Suppressor macrophage treated with lipopolysaccharide for 4 hours (primary cell): ENCODE data around the gene VIT.

Experiments used
- DNase-seq: peaks from one replicate; pipeline ENCODE4 v3.0.0-alpha.2; 2020

Gene VIT

DNA sequence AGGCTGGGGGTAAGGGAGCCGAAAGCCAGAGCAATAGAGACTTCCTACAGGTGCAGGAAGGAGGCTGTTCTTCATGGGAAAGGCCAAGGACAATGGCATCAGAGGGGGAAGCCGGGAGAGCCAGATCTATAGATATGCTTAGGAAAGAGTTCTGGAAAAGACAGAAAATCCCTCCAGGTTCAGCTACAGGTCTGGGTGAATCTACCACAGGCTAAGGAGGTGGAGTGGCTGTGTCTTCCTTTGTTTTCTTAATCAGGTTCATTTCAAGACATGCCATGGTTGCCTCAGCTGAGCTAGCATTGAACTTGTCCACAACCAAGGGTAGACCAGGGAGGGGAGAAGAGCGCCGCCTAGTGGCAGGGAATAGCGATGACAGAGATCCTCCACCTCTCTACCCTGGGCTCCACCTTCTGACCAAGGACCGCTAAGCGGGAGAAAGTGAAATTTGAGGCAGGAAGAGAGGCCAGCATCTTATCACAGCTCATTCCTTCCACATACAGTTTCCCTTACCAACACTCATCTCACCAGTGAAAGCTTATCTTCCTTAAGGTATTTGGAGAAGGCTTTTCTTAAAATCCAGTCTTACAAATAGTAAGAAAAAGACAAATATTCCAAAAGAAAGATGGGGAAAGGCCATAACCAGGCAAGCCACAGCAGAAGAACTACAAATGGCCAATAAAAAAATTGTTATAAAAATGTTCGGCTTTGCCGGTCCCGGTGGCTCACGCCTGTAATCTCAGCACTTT, 74.2 kb downstream of the VIT start:
- DNase-seq: peak; percentile 68

DNA sequence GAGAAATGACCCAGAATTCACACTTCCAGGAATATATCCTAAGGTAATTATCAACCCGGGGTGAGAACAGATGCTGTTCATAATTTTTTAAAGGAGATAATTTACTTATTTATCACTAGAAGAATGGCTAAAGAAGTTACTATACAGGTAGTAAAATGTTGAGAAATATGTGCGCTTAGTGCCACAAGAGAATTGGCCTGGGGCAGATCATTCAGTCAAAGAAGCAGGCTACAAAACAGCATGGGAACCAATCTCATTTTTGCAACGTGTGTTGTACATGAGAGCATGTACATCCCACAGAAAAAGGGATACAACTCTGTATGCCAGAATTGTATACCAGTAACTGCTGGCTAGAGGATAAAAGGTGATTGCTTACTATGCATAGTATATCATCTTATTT, 75.2 kb downstream of the VIT start:
- DNase-seq: no peak

DNA sequence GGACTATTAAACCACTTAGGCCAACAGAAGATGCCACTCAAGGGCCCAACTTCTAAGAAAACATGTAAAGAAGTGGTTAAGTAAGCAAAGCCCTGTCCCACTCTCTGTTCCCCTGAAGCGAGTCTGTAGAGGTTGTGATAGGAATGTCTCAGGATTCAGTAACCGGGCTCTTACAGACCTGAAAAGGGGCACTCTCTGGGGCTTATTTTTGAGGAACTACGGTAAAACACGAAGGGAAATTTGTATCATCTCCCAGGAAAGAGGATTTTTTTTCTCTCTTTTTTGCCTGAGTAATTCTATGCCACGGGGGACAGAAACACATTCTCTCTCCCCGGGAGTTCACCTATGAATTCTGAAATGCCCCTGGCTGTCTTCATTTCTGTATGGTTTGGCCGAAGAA, 77.4 kb downstream of the VIT start:
- DNase-seq: no peak

DNA sequence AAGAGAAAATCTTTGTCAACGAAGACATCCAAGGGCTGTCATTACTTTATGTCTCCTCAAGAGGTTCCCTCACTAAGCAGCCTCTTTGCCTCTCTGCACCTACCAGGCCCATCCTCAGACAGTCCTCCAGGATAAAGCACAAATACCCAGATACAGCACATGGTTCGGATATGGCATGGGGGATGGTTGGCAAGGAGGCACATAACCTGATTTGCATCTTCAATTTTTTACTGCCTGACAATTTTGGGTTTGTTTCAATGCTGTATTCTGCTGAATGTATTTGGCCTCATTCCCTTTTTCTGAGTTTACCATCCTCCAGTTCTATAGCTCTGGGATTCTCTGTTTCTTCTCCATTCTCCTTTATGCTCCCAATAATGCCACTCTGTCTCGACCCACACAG, 78.8 kb downstream of the VIT start:
- no peak for DNase-seq

DNA sequence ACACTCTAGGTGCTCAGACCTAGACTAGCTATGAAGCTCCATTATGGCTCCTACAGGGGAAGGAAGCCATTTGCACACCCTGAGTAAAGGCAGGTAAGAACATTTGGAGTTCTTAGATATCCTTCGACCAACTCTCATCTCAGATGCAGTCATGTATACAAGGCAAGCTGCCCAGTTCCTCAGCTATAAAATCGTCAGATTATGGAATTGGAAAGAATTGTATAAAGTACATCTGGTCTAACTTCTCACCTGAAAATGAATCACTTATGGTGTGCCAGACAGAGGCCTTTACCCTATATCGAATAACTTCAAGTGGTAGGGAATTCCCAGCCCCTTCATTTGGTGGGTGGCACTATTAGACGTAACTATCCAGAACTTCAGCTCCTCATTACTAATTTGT, 79.3 kb downstream of the VIT start:
- no peak for DNase-seq

DNA sequence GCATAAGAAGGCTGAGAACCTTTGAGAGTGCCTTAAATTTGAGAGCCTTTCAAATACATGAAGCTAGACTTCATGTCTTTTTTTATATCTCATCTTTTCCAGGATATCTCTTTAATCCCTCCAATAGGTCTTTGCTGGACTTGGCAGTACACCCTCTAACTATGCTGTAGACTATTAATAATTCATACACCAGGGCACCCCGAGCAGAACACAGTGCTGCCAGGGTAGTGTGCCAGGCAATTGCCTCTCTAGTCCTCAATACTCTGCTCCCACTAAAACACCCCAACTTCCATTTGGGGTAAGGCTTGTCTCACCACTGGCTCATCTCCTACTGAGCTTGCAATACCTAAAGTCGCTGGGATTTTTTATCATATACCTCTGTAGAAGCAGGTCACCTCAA, 80.8 kb downstream of the VIT start:
- DNase-seq: no peak

DNA sequence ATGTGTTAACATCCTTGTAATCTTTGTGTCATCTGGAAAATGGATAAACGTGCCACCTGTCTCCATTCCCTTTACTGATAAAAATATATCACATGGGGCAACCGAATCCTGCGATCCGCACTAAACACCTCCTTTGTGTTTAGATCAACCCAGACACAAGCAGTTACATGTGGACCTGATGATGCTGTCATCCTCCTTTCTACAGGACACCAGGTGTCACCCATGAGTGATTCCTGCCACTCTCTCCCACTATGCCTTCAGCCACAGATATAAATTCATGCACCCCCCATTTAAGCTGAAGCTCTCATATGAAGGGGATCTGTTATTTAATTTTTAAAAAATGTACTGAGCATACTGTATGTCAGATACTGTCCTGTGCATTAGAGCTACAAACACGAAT, 81.3 kb downstream of the VIT start:
- DNase-seq: no peak

DNA sequence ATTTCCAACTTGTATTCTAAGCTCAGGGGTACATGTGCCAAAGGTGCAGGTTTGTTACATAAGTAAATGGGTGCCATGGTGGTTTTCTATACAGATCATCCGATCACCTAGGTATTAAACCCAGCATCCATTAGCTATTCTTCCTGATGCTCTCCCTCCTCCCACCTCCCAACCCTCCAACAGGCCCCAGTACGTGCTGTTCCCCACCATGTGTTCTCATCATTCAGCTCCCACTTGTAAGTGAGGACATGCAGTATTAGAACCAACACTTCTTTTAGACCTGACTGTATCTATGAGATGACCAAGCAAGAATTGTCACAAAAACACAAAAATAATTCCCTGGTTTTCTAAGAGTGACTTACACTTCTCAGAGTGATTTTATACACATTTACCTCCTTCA, 83.0 kb downstream of the VIT start:
- no peak for DNase-seq

DNA sequence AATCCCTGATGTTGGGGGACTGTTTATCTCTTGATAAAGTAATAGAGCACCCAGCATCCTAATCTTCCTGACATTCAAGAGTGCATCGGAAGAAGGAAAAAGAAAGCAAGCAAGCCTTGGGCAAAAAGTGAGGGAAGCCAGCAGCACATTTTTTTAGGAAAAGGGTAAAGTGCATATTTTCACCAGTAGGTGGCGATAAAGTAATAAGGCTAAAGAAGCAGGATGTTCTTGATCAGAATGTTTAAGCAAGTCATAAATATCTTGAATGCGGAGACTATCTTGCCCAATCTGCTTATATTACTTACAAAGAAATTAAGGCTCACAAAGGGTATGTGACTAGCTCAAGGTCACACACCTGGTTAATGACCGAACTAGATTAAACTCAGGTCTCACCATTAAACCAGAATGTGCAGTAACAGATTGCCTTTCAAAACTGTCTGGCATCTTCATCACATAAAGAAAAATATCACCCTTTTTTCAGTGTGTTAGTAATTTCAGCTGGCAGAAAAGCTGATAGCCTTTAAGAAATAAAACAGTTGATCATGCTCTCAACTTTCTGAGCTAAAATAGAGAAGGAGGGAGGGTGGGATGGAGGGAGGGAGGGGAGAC, 83.8 kb downstream of the VIT start:
- peak; percentile 75 for DNase-seq

DNA sequence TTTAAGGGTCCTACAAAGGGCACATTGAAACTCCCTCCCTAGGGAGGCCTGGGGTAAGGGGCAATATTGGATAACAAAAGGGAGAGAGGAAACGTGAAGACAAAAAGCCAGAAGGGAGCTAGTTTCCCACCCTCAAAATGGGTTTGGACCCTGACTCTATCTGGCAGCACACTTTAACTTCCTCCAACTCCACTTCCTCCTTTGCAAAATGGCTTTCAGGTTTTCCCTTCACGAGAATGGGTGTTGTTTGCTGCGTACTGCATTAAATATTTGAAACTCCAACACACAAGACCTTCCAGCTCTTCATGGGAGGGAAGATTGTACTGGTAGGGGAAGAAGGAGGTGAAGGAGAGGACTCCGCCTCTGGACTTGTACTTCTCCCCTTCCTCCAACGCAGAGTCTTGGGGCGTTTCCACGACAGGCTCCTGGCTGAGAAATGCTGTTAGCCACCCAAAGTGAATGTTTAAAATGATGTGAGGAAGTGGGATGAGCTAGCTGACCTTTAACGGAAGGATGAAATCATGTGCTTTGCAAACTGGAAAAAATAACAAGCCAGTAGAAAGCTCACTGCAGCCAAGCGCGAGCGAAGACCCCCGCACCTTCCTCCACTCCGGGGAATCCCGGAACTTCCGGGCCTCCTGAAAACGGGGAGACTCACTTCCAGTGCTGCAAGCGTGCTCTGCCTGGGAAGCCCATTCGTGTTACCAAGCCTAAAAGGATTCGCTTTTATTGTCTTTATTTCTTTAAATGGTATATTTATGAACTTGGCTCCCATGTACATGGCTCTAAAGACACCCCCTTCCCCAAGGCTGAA, 85.6 kb downstream of the VIT start:
- peak; percentile 14 for DNase-seq

DNA sequence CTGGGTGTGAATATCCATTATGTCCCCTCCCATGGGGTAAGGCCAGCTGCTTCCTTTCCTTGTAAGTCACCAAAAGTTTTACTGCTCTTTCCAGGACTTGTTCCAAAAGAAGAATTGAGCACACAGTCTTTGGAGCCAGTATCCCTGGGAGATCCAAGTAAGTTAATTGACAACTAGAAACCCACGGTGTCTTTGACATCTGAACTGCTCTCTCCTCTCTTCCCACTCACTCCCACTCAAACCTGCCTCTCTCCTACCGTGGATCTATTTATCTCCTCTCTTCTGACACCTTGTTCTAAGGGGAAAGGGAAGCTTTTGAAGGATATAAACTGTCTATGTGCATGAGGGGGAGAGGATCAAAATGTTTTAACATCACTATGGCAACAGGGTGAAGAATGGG, 86.7 kb downstream of the VIT start:
- no peak for DNase-seq

DNA sequence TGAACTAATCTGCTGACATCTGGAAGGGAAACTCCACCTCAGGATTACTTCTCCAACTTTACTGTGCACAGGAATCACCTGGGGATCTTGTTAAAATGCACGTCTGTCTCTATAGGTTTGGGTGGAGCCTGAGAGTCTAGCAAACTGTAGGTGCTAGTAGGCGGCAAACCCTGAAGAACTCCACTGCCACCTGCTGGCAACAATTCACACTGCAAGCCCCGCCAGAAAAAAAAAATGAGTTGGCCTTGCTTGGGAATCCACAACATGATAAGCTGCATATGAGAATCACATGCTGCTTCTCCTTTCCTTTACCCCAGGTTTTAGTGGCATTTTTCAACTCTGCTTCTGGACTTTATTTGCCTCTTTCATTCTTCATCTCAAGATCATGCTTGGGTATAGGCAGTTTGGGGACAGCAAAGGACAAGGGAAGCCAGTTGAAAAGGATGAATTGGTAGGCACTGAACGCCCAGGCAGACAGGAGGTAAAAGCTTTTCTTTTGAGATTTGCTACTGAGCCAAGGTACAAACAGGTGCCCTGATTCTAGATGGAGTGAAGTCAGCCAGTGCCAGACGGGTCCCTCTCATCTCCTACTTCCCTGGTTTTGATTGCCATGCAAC, 88.8 kb downstream of the VIT start:
- peak; percentile 62 for DNase-seq

DNA sequence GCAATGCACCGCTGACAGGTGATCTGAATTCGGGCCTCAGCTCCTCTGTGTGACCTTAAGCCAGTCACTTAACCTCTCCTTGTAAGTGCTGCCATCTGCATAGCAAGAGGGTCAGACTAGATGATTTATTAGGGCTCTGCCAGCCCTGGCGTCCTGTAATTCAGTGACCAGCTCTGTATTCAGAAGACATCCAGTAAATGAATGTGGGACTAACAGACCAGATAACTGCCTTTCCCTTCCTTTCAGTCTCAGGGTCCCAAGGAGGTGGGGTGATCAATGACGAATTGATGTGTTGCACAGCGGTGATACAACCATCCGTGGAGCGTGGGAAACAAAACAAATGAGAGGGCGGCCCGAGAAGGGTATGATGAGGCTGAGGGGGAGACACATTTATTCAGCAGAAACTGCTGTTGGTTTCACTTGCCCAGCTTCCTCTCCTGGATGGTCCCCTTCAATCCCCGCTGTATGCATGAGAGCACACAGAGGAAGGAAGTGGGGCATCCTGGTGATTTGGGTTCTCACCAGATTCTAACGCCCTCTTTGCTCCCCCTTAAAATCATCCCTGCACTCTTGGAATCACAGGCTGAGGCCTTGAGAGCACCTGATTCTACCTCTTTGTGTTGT, 92.8 kb downstream of the VIT start:
- no peak for DNase-seq

DNA sequence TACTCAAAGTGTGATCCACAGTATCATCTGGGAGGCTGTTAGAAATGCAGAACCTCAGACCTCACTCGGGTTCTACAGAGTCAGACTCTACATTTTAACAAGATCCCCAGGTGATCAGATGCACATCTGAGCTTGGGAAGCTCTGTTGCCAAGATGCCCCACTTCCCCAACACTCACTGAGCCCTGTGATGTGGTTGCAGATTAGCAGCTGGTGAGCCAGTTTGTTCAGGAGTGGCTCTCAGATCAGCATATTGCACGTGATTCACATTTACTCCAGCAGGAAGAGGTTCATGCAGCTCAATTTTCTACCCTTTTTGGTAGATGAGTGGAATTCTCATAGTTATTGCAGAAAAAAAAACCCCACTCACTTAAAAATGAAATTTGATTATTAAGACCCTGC, 96.4 kb downstream of the VIT start:
- no peak for DNase-seq

DNA sequence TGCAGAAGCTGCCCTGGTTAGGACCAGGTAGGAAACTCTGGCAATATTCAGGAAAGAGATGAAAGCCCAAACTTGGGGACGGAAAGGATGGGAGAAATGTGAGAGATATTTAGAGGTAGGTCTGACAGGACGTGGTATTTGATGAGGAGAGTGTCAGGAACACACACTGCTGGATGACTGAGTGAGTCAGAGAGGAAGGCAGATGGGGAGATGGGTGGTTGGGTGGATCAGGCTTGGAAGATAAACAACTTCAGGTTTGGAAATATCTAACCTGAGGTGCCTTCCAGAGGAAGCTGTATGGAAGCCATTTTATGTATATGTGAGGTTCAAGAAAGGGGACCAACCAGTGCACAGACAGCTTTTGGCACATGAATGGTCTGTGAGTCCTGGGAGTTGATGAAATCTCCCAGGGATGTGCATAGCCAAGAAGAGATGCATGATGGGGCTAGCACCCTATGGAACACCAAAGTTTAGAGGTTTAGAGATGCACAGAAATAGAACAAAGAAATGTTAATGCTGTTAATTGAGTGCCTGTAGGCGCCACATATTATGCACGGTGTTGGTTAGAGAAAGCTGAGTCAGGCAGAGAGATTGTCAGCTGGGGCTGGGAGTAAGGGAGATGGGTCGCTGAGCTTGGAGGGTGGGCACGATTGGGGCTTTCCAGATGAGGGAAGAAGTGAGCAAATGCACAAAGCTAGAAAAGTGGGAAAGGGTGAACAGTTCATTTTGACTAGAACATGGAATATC, 101.0 kb downstream of the VIT start:
- no peak for DNase-seq

DNA sequence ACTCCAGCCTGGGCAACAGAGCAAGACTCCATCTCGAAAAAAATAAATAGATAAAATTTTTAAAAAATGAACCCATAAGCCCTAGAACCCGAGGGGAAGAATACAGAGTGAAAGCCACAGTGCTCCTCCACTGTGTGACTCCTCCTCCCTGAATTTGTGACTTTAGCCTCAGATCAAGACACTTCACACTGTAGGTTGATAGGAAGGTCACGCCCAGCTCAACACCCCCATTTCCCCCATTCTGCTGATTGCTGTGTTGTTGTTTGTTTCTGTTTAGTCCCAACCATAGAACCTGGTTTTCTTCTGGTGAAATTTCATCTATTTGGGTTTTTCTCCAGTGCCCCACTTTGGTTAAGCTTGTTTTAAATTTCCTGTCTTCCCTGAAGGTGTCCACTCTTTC, 102.2 kb downstream of the VIT start:
- no peak for DNase-seq

DNA sequence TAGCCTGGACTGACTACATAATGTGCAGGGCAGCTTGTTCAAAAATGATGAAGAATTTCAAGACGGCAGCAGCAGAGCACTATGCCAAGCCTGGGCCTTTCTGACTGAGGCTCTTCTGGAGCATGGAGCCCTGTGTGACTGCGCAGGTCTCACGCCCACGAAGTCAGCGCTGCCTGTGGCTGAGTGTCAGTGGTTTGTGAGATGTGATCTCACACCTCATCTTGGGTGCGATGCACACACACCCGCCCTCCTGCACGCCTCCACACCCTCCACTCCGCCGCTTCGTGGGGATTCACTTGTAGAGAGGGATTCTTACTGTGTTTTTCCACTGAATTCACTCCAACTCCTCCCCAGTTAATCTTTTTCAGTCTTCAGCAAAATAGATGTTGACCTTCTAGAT, 103.9 kb downstream of the VIT start:
- no peak for DNase-seq

DNA sequence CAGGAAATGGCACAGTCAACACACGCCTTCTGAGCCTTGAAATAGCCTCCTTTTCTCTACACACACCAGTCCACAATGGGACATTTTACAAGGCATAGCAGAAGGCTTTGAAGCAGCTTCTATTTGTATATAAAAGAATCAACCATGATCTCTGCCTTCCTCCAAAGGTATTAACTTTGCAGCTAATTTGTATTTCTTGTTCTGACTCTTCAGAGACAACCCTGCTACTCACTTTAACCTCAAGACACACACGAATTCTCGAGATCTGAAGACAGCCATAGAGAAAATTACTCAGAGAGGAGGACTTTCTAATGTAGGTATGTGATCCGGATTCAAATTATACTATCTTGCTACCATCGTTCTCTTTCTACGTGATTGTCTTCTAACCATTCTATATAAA, 104.6 kb downstream of the VIT start:
- no peak for DNase-seq

DNA sequence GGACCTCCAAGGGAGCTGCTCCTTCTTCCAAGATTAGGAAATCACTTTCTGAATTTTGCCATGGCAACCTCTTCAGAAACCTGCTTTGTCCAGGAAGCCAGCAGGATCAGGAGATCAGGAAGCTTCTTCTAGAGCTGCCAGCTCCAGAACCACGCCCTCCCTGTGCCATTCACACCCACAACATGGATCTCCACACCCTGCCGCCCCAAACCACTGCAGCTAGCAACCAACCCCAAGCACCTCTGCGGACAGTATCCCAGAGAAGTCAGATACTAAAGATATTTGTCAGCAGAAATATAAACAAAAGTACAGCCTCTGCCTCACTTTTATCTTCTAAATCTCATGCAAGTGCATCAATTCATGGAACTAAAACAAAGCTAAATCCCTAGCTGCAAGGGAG, 106.4 kb downstream of the VIT start:
- DNase-seq: no peak

DNA sequence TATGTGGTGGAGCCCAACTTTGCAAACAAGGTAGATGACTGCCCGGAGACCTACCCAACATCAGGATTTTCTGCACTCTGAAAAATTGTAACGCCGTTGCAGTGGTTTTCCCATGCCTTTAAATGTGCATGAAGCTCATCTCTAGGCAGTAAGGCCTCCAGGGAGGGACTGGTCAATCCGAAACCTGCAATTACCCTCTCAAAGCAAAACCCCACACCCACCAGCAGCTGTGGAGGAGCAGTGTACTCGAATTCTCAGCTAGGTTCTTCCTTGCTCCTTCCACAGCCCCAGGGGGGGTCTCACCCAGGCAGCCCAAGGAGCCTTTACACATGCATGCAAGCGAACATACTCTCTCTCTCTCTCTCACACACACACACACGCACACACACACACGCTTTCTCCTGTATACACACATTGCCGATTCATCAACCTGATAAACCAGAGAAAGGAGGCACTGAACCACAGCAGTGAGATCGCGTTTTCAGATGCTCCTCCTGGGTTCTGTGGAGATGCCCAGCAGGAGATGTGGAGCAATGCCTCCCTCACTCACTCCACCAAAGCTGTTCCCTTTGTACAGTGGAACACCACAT, 109.2 kb downstream of the VIT start:
- DNase-seq: no peak

DNA sequence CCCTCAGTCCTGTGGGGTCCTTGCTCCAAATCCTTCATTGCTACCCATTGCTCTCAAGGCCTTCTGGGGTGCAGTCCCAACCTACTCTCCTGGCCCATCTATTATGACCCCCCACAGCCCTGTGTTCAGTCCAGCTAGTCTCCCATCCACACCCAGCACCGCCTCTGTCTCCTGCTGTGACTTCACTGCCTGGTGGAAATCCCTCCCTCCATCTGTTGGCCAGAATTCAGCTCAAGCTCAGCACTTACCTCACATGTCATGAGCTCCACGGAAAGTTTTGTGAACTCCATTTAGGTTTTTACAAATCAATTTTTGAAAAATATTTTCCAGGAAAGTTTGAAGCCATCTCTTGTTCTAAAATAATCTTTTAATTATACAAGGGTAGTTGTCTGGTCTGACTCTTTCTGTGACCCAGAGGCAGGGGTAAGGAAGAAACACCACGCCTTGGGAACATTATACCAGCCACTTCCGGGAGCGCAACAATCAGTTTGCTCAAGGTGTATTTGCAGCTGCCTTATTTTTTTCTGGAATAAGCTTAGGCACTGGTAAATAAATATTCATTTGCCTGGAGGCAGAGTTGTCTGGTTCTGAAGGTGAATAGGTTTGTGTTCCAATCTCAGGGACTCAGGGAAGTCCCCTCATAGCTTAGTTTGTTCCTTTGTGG, 110.8 kb downstream of the VIT start:
- DNase-seq: no peak
